NOMO-1 (cell line): ENCODE results near the gene TPMT.
A peak's percentile ranks its signal among the peaks of the same experiment; 100 is the strongest.
"Not testable (repeated sequence)": the region's sequence is repeated elsewhere in the genome, so short reads cannot be mapped to it uniquely, and the experiment has no call there.

Experiments
- DNase-seq, 2 experiments: peaks; one replicate each; lab custom pipeline; 2025; ENCODE audit not compliant: unreplicated experiment in 2 of 2; lab: John Stamatoyannopoulos, UW

Gene TPMT

DNA sequence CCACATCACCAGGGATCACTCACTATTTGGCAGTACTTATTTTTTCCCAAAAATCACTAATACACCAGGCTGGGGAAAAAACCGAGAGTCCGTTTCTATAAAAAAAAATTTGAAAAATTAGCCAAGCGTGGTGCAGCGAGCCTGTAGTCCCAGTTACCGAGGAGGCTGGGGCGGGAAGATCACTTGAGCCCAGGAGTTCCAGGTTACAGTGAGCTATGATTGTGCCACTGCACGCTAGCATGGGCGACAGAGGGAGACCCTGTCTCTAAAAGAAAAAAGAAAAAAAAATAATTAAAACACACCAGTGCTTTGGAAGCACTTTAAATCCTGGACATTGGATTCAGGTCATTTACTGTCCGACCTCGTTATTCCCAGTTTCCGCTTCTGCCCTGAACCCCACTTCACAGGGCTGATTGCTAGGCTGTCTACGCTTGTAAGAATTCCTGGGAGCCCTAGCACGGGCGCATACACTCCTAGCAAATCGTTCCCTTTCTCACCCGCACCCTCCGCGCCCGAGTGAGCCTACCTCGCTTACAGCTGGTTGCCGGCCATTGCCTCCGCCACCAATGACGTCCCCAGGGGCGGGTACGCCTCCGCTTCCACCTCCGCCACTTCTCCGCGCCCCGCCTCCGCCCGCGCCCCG, at the start of gene TPMT:
Gene TPMT, minus strand, starts transcription at position 571 of the 643 bp plus-strand sequence. CDS start 5,950 bp downstream, outside the sequence.
- DNase-seq = peak in 1 of 2 experiments; percentile 96

DNA sequence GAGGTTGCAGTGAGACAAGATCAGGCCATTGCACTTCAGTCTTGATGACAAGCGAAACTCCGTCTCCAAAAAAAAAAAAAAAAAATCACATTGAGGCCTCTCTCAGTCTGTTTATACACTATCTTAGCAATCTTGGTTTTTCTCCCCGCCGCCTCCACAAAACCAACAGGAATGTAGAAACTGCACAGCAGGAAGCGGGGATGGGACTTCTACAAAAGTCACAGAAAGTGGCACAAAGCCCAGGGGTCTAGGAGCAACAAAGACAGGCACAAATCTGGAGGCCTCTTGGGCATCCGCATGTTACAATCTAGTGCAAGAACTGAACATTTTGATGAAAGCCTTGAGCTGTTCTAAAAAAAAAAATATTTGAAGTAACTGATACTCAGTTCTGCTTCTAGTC, 48.9 kb upstream of the TPMT start:
- DNase-seq = no peak

DNA sequence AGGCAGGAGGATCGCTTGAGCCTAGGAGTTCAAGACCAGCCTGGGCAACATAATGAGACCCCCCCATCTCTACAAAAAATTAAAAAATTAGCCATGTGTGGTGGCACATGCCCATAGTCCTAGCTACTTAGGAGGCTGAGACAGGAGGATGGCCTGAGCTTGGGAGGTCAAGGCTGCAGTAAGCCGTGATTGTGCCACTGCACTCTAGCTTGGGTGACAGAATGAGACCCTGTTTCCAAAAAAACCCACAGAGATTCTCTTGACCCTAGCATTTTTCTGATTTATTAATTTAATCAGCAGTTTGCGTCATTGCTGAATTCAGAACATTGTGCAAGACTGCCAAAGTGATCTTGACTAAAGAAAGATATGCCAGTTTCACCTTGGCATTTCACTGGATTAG, 37.1 kb upstream of the TPMT start:
- DNase-seq = no peak

DNA sequence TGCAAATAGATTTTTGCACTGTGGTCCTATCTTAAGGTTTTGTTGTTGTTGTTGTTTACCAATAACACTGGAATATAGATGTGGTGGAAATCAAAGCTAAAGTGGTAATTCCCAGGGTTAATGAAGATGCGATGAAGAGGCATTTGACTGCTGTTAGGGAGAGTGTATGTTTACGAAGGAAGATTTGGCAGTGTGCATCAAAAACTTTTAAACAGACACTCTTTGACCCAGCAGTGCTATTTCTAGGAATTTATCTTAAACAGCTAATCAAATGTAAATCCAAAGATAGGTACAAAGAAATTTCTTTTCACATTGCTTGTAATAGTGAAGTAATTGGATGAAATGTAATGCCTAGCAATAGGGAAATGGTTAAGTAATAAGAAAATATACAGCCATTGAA, 34.3 kb upstream of the TPMT start:
- no peak for DNase-seq

DNA sequence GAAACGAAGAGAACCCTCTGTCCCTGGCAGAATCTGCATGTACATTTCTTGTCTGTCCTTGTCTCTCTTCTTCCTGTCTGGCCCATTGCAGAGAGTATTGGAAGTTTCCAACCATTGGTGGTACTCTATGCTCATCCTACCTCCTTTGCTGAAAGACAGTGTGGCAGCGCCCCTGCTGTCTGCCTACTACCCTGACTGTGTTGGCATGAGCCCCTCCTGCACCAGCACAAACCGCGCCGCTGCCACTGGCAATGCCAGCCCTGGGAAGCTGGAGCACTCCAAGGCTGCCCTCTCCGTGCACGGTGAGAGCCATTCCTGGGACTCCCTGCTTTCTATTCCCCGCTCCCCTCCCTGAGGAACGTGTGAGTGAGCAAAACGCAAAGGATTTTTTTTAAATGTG, 32.8 kb upstream of the TPMT start:
- no peak for DNase-seq

DNA sequence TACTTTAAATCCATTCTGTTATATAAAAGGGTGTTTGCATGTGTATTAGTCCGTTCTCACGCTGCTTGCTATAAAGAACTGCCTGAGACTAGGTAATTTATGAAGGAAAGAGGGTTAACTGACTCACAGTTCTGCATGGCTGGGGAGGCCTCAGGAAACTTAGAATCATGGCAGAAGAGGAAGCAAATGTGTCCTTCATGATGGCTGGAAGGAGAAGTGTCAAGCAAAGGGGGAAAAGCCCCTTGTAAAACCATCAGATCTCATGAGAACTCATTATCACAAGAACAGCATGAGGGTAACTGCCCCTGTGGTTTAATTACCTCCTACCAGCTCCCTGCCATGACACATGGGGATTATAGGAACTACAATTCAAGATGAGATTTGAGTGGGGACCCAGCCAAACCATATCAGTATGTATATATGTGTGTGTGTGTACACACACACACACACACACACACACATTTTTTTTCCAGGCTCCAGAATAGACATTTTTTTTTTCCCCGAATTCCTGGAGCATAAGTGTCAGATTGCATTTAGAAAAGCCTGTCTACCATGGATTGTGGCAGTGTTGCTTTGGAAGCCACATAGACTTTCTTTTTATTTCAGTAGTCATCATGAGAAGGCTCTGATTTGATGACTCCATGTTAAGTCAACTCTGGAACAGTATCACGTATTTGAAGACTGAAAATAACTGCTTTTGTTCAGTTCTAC, 31.8 kb upstream of the TPMT start:
- peak; percentile 23 to 61 for DNase-seq

DNA sequence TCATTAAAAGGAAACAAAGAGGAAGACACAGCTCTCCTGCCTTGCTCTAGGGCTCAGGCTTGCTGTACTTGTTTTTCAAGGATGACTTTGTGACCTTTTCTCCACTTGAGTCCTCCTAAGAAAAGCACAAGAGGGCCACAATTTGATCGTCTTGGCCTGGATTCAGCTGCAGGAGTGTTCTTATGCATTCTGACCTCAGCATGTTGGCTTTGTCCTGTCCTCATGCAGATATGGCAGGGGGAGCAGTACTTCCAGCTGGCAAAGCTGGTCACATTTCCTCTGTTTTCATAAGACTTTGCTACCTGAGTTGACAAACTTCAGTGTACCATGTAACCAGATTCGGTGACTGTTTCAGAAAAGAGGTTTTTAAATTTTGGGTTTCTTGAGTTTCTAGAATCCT, 31.2 kb upstream of the TPMT start:
- no peak for DNase-seq

DNA sequence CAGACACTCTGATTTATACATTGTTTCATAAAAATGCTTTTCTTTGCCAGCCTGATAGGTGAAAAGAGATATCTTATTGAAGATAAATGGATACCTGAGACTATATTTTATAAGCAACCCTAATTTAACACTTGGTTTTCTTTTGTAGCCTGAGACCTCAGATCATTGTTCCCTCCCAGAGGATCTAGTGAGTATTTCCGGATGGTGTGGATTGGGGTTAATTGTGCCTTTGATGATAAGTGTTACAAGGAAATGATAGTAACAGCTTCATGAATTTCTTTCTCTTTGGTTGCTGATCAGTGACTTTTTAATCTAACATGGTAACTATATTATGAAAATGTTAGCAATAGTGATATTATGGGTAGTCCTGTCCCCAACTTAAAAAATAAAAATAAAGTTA, 30.7 kb upstream of the TPMT start:
- no peak for DNase-seq

DNA sequence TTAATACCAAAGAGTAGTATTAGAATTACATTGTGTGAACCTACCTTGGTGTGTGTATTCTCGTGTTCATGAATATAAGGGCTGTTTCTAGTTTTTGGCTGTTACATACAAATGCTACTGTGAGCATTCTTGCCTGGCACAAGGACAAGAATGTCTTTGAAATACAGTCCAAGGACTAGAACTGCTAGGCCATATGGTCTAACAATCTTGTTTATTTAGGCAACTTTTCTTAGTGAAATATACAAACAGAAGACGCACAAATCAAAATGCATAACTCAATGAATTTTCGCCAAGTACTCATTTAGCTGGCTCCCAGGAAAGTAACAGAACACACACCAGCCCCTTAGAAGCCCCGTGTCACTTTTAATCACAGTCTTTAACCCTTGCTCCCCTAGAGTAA, 28.9 kb upstream of the TPMT start:
- no peak for DNase-seq

DNA sequence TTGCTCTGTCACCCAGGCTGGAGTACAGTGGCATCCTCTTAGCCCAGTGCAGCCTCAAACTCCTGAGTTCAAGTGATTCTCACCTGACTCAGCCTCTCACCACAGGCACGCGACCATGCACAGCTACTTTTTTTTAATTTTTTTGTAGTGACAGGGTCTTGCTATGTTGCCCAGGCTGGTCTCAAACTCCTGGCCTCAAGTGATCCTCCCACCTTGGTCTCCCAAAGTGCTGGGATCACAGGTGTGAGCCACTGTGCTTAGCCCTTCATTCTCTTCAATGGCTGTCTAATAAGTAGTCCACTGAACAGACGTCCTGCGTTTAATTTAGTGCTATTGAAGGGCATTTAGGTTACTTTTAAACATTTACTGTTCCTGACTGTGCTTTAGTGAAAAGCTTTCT, 27.7 kb upstream of the TPMT start:
- DNase-seq = no peak

DNA sequence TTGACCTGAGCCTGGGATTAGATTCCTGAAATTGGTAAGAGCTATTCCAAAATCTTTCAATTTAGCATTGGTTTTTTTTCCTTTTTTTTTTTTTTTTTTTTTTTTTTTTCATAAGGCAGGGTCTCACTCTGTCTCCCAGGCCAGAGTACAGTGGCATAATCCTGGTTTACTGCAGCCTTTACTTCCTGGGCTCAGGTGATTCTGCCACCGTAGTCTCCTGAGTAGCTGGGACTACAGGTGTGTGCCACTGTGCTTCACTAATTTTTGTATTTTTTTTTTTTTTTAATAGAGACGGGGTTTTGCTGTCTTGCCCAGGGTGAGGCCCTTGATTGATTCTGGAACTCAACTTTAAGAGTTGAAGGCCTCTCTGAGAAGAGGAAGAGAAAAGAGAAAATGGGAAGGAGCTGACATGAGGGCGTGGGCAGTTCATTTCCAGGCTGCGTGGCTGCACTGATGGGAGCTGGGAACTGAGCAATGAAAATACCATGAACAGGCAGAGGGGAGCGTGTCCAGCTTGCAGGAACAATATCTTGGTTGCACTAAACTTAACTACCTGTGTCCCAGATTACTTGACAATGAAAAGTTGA, 25.0 kb upstream of the TPMT start:
- DNase-seq = peak; percentile 37 to 48

DNA sequence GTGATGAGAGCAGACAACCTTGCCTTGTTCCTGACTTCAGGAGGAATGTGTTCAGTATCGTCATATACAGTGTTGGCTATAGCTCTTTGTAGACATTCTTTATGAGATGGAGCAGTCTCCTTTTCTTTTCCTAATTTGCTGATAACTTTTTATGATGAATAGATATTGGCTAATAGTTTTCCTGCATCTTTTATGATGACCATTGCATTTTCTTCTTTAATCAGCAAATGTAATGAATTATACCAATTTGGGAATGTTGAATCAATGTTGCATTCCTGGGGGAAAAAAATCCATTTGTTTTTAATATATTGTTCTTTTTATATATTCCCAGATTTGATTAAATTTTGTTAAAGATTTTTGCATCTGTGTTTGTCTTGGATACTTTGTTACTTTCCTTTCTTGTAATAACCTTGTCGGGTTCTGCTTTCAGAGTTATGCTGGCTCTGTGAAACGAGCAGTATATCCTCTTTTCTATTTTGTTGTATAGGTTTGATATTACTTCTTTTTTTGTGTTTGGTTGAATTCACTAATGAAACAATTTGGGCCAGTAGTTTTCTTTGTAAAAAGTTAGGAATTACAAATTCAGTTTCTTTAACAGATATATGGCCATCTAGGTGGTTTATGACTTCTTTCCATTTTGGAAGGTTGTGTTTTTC, 24.2 kb upstream of the TPMT start:
- DNase-seq = no peak

DNA sequence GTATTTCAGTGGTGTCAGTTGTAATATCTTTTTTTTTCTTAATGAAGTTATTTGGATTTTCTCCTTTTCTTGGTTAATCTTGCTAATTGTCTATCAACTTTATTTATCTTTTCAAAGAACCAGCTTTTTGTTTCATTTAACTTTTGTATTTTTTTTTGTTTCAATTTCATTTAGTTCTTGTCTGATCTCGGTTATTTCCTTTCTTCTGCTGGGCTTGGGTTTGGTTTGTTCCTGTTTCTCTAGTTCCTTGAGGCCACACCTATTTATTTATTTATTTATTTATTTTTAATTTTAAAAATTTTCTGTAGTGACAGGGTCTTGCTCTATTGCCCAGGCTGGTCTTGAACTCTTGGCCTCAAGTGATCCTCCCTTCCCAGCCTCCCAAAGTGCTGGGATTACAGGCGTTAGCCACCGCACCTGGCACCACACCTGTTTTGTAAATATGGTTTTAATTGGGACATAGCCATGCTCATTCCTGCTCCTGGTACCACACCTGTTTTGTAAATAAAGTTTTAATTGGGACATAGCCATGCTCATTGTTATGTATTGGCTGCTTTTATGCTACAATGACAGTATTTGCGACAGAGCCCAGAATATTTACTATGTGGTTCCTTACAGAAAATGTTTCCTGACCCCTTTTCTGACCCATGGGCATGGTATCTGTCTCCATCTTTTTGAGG, 22.5 kb upstream of the TPMT start:
- DNase-seq = no peak

DNA sequence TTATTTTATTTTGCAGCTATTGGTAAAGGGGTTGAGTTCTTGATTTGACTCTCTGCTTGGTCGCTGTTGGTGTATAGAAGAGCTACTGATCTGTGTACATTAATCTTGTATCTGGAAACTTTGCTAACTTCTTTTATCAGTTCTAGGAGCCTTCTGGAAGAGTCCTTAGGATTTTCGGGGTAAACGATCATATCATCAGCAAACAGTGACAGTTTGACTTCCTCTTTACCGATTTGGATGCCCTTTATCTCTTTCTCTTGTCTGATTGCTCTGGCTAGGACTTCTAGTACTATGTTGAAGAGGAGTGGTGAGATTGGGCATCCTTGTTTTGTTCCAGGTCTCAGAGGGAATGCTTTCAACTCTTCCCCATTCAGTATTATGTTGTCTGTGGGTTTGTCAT, 21.3 kb upstream of the TPMT start:
- DNase-seq = not testable (repeated sequence)

DNA sequence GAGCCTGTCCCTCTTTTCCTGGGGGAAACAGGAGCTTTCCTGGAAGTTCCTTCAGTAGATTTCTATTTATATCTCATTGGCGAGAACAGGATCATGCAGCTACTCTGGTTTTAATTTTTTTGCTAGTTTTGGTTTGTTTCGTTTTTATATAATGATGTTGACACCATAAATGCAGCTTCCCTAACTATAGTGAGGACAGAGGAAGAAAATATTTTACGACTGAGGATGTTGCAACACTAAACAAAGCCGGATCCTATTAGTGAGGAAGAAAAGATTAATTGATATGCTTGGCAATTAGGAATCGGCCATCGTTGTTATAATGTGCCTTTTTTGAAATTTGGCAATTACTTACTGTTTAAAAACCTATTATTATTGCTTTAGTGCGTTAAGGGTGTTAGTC, 17.0 kb upstream of the TPMT start:
- peak; percentile 21 to 80 for DNase-seq

DNA sequence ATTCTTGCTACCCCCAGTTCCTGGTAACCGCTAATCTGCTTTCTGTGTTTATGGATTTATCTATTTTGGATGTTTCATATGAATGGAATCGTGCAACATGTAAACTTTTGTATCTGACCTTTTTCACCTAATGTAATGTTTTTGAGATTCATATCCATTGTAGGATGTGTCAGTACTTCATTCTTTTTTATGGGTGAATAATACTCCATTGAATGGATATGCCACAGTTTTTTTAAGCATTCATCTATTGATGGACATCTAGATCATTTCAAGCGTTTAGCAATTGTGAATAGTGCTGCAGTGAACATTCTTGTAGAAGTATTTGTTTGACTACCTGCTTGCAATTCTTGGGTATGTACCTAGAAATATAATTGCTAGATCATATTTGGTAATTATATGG, 13.4 kb upstream of the TPMT start:
- no peak for DNase-seq

DNA sequence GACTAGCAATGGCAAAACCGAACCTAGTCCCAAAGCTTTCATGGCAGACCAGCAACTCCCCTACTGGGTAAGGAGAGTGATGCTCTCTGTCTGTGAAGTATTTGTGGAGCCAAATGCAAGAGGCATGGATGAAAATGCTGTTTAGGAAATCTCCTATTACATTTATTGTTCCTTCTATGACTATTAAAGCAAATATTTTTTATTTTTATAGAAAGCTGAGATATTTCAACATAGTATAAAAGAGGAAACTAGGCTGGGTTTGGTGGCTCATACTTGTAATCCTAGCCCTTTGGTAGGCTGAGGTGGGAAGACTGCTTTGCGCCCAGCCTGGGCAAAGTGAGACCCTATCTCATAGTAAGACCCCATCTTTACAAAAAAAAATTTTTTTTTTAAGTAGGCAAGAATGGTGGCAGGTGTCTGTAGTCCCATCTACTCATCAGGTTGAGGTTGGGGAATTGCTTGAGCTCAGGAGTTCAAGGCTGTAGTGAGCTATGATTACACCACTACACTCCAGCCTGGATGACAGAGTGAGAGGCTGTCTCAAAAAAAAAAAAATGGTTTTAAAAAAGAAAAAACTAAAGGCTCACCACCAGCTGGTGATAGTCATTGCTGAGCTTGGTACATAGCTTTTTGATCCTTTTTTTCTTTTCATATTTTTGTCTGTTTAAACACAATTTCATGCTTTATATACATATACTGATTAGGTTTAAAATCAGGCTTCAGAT, 11.6 kb upstream of the TPMT start:
- DNase-seq = peak; percentile 23 to 33

DNA sequence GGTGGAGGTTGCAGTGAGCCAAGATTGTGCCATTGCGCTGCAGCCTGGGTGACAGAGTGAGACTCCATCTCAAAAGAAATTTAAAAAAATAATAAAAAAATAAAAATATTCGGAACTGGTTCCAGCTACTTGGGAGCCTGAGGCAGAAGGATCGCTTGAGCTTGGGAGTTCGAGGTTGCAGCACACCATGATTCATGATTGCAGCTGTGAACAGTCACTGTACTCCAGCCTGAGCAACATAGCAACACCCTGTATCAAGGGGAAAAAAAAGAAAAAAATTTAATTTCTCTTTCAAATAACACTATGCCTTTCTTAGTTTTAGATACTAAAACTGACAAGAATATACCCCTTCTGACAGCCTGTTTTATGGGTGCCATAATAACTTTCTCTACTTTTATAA, 10.9 kb upstream of the TPMT start:
- DNase-seq = no peak

DNA sequence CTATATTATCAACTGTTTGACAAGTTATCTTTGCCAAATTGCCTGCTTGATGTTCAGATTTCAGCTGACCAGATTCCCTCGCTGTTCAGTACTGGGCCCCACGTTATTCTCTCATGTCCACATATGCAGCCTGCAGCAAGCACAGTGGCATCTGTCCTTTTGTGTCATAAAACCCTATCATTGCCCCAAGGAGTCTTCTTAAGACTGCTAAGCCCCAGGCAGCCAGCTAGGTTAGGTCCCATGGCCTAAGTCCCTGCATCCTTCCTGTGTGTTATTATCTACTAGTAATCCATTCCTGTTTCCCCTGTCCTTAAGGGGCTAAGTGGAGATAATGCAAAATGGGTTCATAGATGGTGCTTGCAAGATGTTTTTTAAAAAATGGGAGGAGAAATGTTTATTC, 7.5 kb upstream of the TPMT start:
- DNase-seq = no peak

DNA sequence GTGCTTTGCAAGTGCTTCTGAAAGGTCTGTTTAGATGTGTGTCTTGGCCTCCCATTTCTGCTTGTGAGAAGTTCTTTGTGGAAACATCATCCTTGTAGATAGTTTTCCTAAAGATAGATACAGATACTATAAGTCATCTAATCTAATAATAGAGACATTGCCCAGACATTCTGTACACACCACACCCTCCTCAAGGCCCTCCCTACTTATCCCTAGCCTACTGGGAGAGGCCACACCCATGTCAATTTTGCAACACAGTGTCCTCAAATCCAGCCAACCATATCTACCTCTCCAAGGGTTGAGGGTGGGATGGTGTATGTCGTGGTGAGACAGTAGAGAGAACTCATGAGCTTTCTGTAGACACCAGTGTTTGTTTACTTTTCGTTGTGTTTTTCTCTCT, 6.6 kb upstream of the TPMT start:
- no peak for DNase-seq

DNA sequence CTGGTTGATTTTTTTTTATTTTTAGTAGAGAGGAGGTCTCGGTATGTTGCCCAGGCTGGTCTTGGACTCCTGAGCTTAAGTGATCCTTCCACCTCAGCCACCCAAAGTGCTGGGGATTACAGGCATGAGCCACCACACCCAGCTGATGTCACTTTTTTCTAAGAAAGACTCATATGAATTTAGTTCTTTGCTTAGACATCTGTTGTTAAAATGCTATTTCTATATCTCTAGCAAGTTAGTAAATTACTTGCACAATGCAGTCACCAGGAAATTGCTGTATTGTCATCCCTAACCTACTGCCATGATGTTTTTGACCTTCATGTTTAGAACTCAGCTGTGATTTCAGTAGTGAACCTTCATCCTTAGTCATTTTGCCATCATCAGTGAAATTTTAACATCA, 6.0 kb upstream of the TPMT start:
- DNase-seq = no peak
